Cardiac fibroblast (primary cell): ENCODE measurements around the gene RPL18.

Source experiments
- DNase-seq, 2 donors: peaks; one replicate each; pipeline versions ENCODE4 v3.0.0 to v3.0.0-alpha.2; 2010; ENCODE audit warnings: low read depth in 2 of 2
- H3K4me3 ChIP-seq, 2 donors: replicated peaks in 1 of 2; 1 replicate in 1 of 2; 2 replicates in 1 of 2; pipeline ENCODE4 v1.5.1; 2011; ENCODE audit warnings: low read depth in 2 of 2, low read length in 2 of 2, mild to moderate bottlenecking in 2 of 2, moderate library complexity in 1 of 2
- TF ChIP-seq, protein P1 (sequence below): IDR thresholded peaks from one replicate; pipeline ENCODE4 v1.5.1; 2011; ENCODE audit warnings: low read depth, mild to moderate bottlenecking, low read length, inconsistent platforms

Gene RPL18

DNA sequence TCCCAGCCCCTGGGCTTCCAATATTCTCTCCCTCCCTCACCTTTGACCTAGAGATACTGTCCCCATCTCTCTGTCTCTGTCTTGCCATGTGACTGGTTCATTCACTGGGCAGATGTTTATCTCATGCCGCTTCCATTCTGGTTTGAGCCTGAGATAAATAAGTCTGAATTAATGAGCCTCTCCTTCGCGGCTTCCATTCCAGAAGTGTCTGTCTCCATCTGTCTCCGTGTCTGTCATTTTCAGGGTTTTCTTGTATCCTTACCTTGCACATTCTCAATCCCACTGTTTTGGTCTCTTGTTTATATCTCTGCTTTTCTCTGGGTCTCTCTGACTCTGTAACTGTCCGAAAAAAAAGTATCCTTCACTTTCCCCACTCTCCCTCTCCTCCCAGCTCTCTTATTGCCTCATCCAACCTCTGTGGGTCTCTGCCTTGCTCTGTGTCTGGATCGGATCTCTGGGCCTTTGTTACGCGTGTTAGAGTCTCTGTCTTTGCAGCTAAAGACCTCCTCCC lies 4.6 kb upstream of the RPL18 start:
- H3K4me3 ChIP-seq: peak overlapping the region; percentile 9 to 41
- no peak for DNase-seq
- TF ChIP-seq, protein P1, sequence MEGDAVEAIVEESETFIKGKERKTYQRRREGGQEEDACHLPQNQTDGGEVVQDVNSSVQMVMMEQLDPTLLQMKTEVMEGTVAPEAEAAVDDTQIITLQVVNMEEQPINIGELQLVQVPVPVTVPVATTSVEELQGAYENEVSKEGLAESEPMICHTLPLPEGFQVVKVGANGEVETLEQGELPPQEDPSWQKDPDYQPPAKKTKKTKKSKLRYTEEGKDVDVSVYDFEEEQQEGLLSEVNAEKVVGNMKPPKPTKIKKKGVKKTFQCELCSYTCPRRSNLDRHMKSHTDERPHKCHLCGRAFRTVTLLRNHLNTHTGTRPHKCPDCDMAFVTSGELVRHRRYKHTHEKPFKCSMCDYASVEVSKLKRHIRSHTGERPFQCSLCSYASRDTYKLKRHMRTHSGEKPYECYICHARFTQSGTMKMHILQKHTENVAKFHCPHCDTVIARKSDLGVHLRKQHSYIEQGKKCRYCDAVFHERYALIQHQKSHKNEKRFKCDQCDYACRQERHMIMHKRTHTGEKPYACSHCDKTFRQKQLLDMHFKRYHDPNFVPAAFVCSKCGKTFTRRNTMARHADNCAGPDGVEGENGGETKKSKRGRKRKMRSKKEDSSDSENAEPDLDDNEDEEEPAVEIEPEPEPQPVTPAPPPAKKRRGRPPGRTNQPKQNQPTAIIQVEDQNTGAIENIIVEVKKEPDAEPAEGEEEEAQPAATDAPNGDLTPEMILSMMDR: no peak

DNA sequence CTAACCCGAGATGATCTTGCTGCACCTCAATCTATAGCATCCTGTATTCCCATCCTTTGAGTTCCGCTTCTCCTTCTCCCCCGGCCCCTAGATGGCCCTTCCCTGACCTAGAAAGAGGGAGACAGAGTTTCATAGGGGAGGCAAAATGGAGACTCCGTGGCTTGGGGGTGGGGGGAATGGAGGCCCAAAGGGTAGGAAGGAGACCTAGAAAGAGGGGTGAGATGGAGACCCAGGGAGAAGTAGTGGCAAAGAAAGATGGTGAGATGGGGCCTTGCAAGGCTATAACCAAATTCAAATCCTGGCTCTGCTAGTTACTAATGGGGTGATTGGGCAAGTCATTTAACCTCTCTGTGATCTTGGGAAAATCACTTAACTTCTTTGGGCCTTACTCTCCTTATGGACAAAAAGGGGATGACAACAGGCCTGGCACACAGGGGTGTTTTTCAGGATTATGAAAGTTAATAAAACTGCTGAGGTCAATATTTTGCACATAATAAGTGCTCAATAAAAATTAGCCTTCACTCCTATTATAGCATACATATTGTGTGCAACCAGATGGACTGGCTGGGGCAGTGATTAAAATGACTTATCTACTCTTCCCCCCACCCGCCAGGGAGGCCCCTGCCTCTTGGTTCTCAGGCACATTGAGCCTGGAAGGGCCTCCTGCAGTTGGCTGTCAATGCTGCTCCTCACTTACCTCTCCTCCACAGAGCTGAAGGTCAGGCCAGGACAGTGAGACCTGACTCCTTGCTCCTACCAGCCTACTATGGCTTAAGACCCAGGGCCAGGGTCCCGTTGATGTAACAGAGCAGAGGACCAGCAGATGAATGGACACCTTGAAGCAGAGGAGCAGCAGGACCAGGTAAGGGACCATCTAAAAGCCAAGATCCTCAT lies 961 bp upstream of the RPL18 start:
- TF ChIP-seq, protein P1: no peak
- peak in 1 of 2 donors; percentile 52 for DNase-seq
- peak overlapping the region; percentile 53 to 66 for H3K4me3 ChIP-seq

DNA sequence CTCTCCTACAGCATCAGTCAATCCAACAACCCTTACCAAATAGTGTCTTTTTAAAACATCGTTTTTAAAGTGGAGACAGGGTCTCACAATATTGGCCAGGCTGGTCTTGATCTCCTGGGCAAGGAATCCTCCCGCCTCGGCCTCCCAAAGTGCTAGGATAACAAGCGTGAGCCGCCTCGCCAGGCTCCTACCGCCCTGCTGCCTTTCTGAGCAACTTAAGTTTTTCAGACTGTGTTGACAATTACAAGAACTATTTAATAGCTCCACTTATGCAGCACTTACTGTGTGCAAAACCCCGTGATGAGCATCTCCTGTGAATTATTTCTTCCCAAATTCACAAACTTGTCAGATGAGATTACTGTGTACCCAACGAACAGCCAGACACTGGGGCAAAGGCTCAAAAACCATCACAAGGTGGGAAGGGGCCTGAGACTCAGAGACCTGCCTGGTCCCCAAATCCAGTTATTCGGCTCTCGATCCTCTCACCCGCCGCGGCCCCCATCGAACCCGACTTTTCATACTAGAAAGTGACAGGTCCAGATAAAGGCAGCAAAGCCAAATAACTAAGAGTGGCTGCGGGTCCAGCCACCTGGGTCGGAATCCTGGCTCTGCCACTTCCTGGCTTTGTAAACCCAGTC lies 581 bp downstream of the RPL18 start:
- peak overlapping the region; percentile 66 to 69 for H3K4me3 ChIP-seq
- no peak for DNase-seq
- TF ChIP-seq, protein P1: no peak

DNA sequence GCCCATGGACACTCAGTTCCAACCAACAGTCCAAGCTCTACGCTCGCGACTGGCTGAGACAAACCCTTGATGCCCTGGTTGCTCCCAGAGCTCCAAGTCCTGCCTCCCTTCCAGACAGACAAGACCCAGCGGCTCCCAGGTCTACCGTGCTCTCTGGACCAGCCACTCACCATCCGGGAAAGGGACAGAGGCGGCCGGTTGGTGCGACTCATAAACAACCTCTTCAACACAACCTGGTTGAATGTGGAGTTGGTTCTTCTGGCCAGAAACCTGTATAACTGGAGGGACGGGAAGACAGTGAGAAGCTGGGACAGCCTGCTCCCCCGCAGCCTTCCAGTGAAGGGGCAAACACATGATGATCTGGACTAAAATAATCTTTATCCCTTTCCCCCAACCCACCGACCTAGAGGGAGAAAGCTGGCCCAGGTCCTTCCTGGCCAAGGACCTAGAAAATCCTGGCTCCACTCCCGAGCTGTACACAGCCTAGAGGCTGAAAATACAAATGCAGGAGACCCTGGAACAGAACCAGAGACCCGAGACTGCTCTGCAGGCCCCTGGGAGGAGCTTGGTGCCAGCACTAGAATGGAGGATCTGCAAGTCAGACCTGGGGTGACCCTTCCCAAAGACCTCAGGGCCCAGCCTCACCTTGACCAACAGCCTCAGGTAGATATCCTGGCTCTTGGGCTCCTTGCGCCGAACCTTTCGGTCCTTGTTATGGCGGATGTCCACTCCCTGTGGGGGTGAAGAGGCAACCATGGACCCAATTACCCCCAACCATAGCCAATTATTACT lies 1.6 kb downstream of the RPL18 start:
- DNase-seq: peak in 1 of 2 donors; percentile 68
- TF ChIP-seq, protein P1: no peak
- H3K4me3 ChIP-seq: peak overlapping the region; percentile 66 to 69

DNA sequence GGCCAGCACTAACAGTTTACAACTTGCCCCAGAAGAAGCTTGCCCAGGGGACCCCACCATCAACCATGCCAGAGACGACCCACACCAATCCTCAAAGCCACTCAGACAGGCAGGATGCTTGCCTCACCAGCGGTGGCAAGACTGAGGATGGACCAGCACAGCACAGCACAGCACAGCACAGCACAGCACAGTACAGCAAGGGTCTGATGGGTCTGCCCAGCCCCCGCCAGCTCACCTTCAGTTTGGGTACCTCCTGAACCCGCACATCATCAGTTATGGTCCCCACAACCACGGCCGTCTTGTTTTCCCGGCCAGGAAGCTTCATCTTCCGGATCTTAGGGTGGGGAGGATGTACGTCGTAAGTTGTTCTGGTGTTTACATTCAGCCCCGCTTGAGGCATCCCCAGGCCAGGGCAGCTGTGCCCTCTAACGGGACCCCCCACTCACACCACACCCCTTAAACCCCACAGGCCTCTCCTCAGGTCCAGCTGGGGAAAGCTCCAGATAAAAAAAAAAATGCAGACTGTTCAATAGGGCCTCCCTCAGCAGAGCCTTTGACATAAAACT lies 2.4 kb downstream of the RPL18 start:
- H3K4me3 ChIP-seq: peak overlapping the region in 1 of 2 donors; percentile 66
- TF ChIP-seq, protein P1: no peak

DNA sequence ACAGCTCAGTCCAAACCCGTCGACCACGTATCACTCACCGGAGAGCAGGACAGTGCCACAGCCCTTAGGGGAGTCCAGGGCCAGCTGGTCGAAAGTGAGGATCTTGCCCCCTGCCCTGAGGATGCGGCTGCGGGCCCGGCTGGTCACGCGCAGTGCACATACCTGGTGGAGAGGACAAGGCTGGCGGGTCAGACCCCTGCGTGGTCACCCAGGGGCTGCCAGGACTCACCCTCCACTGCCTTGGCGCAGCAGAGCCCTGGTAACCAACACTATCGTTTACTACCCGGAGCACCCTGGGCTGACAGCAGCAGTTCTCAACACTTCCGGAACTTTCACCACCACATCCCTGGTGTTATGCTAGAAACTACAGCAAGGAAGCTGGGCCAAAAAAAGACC lies 2.9 kb downstream of the RPL18 start:
- H3K4me3 ChIP-seq: no peak overlapping the region
- no peak for DNase-seq
- TF ChIP-seq, protein P1: no peak

More for the DNA sequence above, 2.4 kb downstream of the RPL18 start:
- no peak for DNase-seq
